ENCODE data around the gene SH2D3A.

The SH2D3A gene

DNA sequence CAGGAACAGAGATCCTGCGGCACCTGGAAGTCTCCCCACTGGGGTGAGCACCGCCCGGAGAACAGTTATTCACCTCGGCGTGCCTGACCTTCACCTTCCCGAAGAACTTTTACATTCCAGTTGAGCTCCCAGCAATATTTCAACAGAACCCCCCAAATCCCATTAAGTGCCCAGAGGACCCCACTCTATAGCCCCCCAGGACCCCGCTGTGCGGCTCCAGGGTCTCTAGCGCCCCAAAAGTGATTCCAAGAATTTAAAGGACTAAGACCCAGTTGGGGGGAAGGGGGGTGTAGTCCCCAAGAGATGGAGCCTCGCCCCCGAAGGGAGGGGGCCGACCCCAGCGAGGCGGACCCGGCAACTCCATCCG lies 30.3 kb downstream of the SH2D3A start:
- DNase-seq, result no peak

DNA sequence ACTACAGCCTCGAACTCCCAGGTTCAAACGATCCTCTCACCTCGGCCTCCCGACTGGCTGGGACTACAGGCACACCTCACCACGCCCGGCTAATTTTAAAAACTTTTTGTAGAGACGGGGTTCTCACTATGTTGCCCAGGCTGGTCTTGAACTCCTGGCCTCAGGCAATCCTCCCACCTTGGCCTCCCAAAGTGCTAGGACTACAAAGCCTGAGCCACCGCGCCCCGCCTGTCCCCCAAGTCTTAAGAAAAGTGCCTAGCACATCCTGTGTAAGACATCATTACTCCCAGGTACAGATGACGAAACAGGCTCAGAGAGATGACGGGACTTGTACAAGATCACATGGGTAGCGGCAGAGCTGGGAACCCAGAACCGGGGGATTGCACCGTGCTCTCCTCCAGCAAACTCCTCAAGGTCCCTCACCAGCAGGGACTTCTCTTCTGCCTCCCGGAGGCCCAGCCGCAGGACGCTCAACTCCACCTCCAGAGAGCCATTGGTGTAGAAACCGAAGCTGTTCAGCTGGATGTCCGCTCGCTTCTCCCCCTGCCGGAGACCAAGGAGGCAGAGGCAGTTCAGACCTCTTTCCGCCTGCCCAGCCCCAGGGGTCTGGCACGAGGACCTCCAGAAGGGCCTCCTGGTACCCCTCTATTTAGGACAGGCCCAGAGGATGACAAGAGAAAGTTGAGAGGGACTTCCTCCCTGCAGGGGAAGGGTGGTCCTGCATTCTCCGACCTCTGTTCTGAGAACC lies 30.9 kb downstream of the SH2D3A start:
- DNase-seq, result peak; percentile 62

DNA sequence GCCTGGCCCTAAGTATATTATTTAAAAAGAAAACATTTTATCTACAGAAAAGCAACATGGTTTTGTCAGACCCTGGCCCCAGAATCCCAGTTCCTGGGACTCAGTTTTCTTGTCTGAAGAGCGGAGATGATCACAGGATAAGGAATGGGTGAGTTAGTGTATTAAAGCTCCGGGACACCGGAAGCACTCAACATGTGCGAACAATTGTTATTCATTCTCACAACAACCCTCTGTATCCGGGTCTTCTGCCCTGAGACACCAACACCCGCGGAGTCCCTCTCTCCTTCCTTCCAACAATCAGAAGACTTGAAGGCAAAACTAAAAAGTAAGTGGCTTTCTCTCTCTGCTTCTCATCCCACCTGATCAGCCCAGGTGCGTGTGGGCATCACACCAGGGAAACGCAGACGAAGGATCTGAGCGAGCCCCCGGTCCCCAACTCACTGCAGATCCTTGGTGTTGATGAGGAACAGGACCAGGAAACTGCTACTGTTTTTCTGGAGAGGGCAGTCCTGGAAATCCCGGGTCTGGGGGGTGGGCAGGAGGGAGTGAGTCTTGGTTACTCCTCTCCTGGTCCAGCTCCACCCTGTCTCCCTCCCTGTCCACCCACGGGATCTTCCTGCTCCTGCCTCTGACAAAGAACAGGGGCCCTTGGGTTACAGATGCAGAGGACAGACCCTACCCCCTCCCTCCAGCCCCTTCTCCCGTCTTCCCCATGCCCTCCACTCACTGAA lies 31.9 kb downstream of the SH2D3A start:
- DNase-seq, result no peak

DNA sequence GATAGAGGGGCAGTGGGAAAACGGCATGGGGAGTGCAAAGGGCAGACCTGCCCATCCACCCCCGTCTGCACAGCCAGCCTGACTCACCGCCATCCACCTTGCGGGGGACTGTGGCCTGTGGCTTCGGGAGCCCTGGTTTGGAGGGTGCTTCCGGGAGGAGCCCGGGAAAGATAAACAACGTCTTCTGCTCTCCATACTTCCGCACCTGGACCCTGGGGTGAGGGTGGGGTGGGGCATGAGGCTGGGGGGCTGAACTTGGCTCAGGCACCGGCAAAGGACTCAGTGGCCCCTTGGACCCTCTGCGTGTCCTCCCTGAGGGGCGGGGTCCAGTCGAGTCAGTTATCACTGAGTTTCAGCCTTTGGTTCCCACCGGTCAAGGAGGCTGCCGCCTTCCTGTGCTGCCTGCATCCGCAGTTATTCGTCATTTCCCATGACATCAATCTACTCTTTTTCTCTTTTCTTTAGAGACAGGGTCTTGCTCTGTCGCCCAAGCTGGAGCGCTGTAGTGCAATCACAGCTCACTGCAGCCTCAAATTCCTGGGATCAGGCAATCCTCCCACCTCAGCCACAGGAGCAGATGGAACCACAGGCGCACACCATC lies 33.0 kb downstream of the SH2D3A start:
- no peak for DNase-seq

DNA sequence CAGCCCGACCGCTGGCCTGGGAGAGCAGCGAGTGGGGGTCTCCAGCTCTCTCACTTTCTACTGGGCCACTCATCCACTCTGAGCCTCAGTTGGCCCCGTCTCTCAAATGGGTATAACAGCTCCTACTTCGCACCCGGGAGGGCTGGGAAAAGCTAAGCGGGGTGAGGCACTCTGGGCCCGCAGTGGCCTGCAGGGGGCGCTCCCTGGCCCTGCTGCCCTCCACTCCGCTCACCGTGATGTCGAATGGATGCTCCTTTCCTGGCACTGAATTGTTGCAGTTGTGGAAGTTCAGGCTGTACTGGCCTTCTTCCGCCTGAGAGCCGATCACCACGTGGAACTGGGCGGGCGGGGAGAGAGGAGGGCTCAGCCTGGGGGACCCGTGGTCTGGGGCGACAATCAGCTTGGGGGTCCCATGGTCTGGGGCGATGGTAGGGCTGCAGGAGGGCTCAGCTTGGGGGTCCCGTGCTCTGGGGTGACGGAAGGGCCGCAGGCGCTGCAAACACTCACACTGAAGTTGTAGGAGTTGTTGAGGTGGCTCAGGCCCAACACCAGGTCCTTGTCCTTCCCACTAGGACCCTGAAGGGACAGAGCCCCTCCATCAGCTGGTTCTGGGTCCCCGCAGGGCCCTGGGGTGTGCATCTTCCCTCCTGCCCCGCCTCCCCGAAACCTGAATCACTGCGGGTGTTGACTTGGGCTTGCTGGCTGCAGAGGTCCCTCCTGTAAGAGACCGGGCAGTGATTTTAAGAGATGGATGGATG lies 33.7 kb downstream of the SH2D3A start:
- no peak for DNase-seq

DNA sequence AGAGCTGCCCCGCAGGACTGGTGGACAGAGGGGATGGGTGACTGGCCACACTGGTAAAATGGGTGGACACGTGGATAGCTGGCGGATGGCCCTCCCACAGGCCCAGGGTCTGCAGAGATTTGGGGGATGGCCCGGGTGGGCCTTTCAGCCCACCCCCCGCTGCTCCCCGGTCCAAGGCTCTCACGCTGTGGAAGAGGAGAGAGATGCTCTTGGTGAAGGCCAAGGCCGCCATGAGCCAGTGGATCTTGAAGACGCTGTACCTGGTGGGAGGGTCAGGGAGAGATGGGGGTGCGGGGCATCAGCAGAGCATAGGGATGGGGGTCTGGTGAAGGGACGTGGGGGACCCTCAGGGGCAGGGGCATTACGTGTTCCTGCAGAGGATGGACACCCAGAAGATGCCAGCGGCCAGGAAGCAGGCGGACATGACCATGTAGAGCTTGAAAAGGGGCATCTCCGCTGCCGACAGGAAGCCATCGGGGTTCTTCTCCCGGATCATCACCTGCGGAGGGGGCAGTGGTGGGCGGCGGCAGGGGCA lies 34.4 kb downstream of the SH2D3A start:
- no peak for DNase-seq

DNA sequence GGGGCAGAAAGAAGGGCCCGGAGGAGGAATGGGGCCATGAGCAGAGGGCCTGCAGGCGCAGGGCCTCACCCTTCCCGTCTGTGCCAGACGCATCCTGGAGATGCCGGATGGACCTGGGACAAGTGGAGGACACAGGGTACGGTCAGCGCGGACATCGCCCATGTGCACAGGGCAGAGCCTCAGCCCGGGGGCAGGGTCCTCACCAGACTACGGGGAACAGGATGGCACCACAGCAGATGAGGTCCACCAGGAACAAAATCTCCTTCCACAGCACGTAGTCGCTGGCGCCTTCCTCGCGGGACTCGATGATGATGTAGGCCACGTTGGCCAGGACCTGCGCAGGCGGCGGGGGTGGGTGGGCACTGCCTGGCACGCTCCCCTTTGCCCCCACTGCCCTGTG lies 35.4 kb downstream of the SH2D3A start:
- no peak for DNase-seq

DNA sequence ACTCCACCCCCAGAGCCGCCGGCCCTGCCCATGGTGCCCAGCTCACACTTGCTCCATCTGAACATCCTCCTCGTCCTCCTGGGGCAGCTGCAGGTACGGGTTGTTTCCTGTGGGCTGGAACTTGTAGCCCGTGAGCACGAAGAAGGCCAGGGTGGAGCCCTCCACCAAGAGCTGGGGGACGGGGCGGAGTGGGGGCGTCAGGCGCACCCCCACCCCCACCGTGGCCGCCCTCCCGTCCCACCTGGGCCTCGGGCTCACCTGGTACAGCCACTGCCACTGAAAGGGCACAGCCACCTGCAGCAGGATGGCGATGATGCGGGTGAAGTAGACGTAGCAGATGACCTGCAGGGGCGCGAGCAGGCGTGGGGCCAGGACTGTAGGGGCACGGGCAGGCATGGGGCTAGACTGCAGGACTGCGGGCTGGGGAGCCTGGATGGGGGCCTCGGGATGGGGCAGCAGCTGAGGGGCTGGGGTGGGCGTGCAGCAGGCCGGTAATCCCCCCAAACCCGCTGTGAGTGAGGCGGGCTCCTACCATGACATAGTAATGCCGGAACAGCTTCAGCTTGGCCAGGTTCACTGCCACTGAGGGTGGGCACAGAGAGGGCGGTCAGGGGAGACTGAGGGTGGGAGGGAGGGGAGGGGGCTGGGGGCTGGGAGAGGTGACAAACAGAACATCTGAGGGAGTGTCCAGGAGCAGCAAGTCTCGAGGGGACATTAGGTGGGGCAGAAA lies 36.1 kb downstream of the SH2D3A start:
- no peak for DNase-seq

DNA sequence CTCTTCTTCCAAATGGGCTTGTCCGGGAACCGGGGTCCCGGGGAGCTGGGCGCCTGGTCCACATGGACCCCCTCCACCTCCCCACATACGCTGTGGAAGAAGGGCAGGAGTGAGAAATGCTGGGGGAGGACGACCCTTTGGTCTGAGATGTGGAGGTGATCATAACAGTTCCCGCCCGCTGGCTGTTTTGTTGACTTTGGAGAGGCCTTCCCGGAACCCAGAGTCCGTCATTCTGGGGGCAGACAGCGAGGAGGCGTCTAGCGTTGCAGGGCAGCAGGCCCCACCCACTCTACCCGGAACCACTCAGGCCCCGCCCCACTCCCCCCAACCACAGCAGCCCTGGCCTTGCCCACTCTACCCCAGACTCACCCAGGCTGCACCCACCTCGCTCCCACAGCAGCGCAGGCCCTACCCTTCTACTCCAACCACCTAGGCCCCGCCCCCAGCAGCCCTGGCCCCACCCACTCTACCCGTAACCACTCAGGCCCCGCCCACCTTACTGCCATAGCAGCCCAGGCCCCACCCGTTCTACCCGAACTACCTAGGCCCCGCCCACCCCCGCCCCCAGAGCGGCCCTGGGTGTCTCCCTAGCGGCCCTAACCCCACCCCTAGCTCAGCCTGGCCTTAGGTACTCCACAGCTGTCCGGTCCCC lies 37.0 kb downstream of the SH2D3A start:
- DNase-seq, result no peak

DNA sequence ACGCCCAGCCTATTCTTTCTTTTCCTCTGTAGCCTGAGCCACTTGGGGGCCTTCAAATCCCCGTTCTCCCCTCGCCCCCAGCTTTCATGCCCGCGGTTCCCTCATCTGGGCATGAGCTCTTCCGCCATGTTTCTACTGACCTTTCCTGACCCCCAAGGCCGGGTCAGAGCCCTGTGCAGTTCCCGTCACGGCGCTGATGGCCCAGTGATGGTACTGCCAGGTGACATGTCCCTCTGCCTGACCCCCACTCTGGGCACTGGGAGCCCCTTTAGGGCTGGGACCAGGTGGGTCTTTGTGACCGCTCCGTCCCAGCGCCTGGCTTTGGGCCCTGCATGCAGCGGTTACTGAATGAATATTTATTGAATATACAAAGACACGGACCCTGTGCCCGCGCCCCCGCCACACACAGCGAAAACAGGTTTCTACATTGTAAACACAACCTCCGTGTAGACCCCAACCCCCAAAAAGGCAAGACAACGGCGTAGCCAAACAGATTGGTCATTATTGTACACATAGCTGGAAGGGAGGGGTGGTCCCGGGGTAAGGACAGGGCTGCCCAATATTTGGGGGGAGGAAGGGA lies 37.6 kb downstream of the SH2D3A start:
- no peak for DNase-seq

DNA sequence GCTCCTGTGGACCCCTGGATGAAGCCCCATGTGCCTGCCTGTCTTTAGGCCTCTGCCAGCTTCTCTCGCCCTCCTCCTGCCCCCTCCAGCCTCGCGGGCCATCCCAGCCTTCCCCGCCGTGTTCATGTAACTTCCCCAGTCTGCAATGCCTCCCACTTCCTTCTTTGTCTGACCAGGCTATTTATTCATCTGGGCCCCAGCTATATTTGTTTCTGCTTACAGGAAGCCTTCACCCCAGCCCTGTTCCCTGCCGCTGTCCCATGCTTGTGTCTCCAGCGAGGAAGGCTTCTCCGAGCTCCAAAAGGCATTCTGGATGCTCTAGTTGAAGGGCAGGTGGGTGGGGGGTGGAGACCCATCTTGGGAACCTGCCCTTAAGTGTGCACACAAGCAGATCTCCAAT lies 38.9 kb downstream of the SH2D3A start:
- no peak for DNase-seq

DNA sequence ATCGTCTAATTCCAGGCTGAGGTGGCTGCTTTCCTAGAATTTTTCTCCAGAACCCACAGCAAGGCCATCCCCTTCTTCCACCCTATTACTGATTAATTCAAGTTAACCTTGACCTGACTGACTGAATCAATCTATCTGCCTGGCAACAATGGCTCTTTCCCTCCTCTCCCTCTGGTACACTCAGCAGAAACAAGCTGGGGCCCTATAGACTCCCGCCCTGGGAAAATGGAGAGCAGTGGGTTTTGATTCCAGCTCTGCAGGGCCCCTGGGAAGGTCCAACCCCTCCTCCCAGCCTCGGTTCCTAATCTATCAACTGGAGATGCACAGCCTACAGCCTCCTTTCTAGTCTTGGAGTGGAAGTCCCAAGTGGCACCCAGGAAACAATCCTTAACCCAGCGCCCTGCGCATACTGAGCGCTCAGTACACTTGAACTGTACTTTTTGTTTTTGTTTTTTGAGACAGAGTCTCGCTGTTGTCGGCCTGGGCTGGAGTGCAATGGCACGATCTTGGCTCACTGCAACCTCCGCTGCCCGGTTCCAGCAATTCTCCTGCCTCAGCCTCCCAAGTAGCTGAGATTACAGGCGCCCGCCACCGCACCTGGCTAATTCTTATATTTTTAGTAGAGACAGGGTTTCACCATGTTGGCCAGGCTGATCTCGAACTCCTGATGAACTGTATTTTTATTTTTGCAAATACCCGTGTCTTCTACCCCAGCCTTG lies 41.6 kb downstream of the SH2D3A start:
- no peak for DNase-seq

DNA sequence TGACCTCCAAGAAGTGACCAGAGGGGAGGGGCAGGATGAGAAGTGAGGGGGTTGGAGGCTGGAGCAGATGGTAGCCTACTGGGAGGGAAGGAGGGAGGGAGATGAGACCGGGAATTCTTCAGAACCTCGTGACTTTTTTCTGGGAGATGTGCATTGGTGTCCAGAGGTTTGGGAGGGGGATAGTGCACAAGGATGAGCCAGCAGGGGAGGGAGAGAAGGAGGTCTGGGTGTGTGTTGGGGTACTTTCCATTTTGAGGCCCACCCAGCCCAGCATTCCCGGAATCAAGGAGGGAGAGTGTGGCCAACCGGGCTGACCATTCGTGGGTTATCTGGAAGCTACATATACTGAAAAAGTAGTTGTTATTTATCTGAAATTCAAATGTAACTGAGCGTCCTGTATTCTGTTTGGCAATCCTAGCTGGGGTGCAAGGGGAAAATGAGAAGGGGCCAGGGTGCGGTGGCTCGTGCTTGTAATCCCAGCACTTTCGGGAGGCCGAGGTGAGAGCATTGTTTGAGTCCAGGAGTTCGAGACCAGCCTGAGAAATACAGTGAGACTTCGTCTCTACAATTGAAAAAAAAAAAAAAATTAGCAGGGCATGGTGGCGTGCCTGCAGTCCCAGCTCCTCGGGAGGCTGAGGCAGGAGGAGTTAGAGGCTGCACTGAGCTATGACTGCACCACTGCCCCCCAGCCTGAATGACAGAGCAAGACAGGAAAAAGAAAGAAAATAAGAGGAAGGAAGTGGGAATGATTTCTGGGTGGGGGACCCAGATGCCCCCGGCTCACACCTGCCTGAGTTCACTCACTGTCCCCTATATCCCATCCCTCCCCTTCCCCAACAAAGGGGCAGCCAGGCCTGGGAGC lies 42.4 kb downstream of the SH2D3A start:
- DNase-seq, result no peak

DNA sequence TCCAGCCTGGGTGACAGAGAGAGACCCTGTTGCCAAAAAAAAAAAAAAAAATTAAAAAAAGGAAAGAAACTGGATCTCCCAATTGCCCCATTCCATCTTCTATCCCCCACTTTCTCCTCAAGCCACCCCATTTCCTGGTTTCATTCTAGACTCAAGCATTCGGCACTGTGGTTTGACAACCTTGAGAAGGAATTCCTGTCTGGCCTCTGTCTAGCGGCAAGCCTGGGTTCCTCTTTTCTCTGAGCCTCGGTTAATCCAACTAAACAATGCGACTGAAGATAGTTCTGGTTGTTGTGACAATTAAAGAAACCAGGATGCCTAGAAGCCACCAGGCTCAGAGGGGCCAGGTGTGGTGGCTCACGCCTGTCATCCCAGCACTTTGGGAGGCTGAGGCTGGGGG lies 43.5 kb downstream of the SH2D3A start:
- DNase-seq, result no peak

DNA sequence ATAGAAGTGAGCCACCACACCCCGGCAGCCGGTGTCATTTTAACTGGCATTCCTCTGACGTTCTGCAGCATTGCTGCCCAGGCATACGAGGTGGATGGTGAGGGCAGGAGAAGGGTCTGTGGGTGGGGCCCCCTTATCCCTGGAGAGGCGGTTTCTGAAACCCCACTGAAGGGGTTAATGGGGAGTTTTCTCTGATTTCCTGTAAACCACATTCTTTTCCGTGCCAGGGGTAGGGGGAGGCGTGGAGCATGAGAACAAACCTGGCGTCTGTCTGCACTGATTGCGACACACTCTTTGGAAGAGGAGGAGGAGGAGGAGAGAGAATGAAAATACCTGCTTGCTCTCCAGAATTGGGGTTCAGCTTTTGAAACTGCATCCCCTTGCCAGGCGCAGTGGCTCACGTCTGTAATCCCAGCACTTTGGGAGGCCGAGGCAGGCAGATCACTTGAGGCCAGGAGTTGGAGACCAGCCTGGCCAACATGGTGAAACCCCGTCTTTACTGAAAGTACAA lies 44.1 kb downstream of the SH2D3A start:
- no peak for DNase-seq

DNA sequence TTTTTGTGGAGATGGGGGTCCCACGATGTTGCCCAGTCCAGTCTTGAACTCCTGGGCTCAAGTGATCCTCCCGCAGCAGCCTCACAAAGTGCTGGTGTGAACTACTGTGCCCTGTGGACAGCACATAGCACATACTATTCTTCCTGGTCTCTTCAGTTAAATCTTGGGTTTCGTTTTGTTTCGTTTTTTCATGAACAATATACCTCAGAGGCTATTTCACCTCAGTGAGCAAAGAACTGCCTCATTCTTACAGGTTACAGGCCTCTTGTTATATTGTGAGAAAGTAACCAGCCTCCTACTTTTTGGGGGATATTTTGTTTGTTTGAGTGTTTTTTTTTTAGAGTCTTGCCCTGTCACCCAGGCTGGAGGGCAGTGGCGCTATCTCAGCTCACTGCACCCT lies 45.5 kb downstream of the SH2D3A start:
- DNase-seq, result no peak

DNA sequence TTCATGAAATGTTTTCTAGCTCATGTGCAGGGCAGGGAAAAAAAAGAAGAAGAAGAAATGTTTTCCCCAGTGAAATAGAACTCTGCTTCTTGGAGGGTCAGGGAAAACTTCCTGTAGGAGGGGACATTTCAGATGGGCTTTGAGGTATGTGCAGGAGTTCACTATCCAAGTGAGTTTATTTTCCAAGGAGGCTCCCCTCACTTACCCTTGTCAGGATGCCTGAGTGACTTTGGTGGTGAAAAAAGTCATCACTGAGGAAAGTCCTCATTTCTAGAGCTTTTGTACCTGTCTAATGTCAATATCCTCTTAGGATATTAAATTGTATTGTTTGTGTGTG lies 46.1 kb downstream of the SH2D3A start:
- no peak for DNase-seq

DNA sequence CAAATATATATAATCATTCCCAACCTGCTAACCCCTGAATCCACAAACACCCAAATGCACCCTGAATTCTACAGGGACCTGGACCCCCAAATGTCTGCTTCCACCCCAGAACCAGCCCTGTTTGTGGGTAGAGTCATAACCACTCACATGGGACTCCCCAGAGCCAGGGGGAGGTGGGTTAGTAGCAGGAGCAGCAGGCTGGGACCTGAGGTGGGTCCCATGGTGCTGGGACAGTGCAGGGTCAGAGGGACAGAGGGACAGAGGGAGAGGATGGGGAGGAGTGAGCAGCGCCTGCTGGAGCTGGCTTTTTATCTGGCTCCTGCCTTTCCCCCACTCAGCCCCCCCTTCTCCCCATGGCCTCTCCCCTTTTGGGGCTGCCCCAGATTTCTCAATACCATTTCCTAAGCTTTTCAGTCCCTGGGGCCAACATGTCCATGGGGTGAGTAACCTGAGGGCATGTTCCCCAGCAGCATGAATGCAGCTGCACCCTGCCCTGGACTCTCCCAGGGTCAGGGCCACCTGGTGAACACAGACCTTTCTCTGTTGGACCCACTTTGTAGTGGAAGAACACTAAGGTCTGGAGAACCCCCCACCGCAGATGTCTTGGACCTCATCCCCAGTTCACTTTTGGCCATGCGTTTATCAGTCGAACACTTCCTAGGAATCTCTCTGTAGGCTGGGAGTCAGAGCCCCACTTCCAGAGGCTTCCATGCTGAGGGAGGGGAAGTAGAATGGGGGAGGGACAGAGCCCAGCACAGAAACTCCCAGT lies 46.7 kb downstream of the SH2D3A start, which contains the start of gene C3:
C3 (minus strand) TSS at position 282 of the 769 bp plus-strand sequence; CDS start at position 221, 61 bp downstream.
- no peak for DNase-seq

DNA sequence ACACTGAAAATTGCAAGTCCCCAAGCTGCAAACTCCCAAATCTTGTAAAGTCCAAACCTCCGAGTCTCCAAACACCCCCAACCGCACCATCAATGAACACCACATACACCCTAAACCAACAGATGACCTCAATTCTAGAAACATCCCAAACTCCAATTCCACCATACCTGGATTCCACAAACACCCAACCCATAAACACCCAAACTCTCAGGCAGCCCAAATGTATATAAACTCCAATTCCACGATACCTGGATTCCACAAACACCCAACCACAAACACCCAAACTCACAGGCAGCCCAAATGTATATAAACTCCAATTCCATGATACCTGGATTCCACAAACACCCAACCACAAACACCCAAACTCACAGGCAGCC lies 47.3 kb downstream of the SH2D3A start:
- no peak for DNase-seq
